NOMO-1 treated with dmso at 0.1 percent for 144 hours (cell line): Measurements from ENCODE around the gene TREX2.

Experiments
- DNase-seq: peaks from one replicate; lab custom pipeline; 2025; ENCODE audit not compliant: unreplicated experiment; lab: John Stamatoyannopoulos, UW

TREX2 gene

GRCh38 chrX:153457136-153457825 lies 11.4 kb upstream of the TREX2 start:
- no peak for DNase-seq

- DNase-seq, result no peak
Observed at GRCh38 chrX:153456704-153457103, 10.8 kb upstream of the TREX2 start.

- DNase-seq, result no peak
Observed at GRCh38 chrX:153456161-153456560, 10.3 kb upstream of the TREX2 start.

GRCh38 chrX:153455571-153455970 lies 9.7 kb upstream of the TREX2 start:
- no peak for DNase-seq

GRCh38 chrX:153454901-153455550 lies 9.2 kb upstream of the TREX2 start:
- DNase-seq, result no peak

GRCh38 chrX:153450949-153451277 lies 5.1 kb upstream of the TREX2 start:
- no peak for DNase-seq

GRCh38 chrX:153450114-153450948 lies 4.5 kb upstream of the TREX2 start:
- DNase-seq, result no peak

- no peak for DNase-seq
Observed at GRCh38 chrX:153449368-153450113, 3.7 kb upstream of the TREX2 start.

- no peak for DNase-seq
Observed at GRCh38 chrX:153448556-153449367, 2.9 kb upstream of the TREX2 start.

GRCh38 chrX:153447581-153447960 lies 1.7 kb upstream of the TREX2 start:
- no peak for DNase-seq

- no peak for DNase-seq
Observed at GRCh38 chrX:153446950-153447580, 1.2 kb upstream of the TREX2 start.

- DNase-seq, result no peak
Observed at GRCh38 chrX:153446636-153446936, 730 bp upstream of the TREX2 start.

- DNase-seq, result no peak
Observed at GRCh38 chrX:153445106-153445855, 575 bp downstream of the TREX2 start.

- no peak for DNase-seq
Observed at GRCh38 chrX:153444333-153445011, 1.4 kb downstream of the TREX2 start.

GRCh38 chrX:153443476-153444332 lies 2.2 kb downstream of the TREX2 start:
- DNase-seq, result no peak

- DNase-seq, result no peak
Observed at GRCh38 chrX:153442463-153442862, 3.4 kb downstream of the TREX2 start.

- DNase-seq, result no peak
Observed at GRCh38 chrX:153441981-153442380, 3.9 kb downstream of the TREX2 start.

GRCh38 chrX:153441296-153441695 lies 4.6 kb downstream of the TREX2 start:
- no peak for DNase-seq
